HG02973 (cell line): ENCODE data around the gene RASGRP3.
A peak's percentile ranks its signal among the peaks of the same experiment; 100 is the strongest.
"Not testable (repeated sequence)": the region's sequence is repeated elsewhere in the genome, so short reads cannot be mapped to it uniquely, and the experiment has no call there.

Experiments
- ATAC-seq: cut with Tn5 transposase; IDR thresholded peaks from one replicate; pipeline ENCODE4 v1.9.1; 2021; ENCODE audit warnings: moderate library complexity; ENCODE audit not compliant: unreplicated experiment

Gene RASGRP3

GRCh38 chr2:33476131-33476792 is at the start of gene RASGRP3:
RASGRP3 (plus strand) TSS chr2:33476649; CDS start chr2:33515137, 38,488 bp downstream.
- ATAC-seq = peak; percentile 49

GRCh38 chr2:33426666-33427231 is 49.7 kb upstream of the RASGRP3 start:
- ATAC-seq = no peak

GRCh38 chr2:33430077-33430476 is 46.4 kb upstream of the RASGRP3 start:
- no peak for ATAC-seq

- ATAC-seq = no peak
Observed at GRCh38 chr2:33430856-33431255, 45.6 kb upstream of the RASGRP3 start.

GRCh38 chr2:33432871-33433270 is 43.6 kb upstream of the RASGRP3 start:
- ATAC-seq = no peak

- no peak for ATAC-seq
Observed at GRCh38 chr2:33433279-33434235, 42.9 kb upstream of the RASGRP3 start.

GRCh38 chr2:33435518-33435917 is 40.9 kb upstream of the RASGRP3 start:
- no peak for ATAC-seq

GRCh38 chr2:33436083-33436482 is 40.4 kb upstream of the RASGRP3 start:
- ATAC-seq = no peak

GRCh38 chr2:33437297-33437696 is 39.2 kb upstream of the RASGRP3 start:
- ATAC-seq = no peak

GRCh38 chr2:33437815-33438214 is 38.6 kb upstream of the RASGRP3 start:
- no peak for ATAC-seq

GRCh38 chr2:33441235-33441810 is 35.1 kb upstream of the RASGRP3 start:
- peak; percentile 54 for ATAC-seq

- not testable (repeated sequence) for ATAC-seq
Observed at GRCh38 chr2:33442052-33442451, 34.4 kb upstream of the RASGRP3 start.

GRCh38 chr2:33442528-33443079 is 33.8 kb upstream of the RASGRP3 start:
- no peak for ATAC-seq

GRCh38 chr2:33443274-33443829 is 33.1 kb upstream of the RASGRP3 start:
- ATAC-seq = no peak

- no peak for ATAC-seq
Observed at GRCh38 chr2:33444967-33445366, 31.5 kb upstream of the RASGRP3 start.

- ATAC-seq = no peak
Observed at GRCh38 chr2:33448220-33448899, 28.1 kb upstream of the RASGRP3 start.

- no peak for ATAC-seq
Observed at GRCh38 chr2:33451214-33451613, 25.2 kb upstream of the RASGRP3 start.

GRCh38 chr2:33451825-33452224 is 24.6 kb upstream of the RASGRP3 start:
- ATAC-seq = no peak

GRCh38 chr2:33452545-33452944 is 23.9 kb upstream of the RASGRP3 start:
- no peak for ATAC-seq

GRCh38 chr2:33453905-33454479 is 22.5 kb upstream of the RASGRP3 start:
- no peak for ATAC-seq
